Cardiac fibroblast (primary cell): ENCODE results near the gene CRP.

Experiments used
- DNase-seq, 2 donors: peaks; one replicate each; pipeline versions ENCODE4 v3.0.0 to v3.0.0-alpha.2; 2010; ENCODE audit warnings: low read depth in 2 of 2
- H3K4me3 ChIP-seq, 2 donors: replicated peaks in 1 of 2; 1 replicate in 1 of 2; 2 replicates in 1 of 2; pipeline ENCODE4 v1.5.1; 2011; ENCODE audit warnings: low read depth in 2 of 2, low read length in 2 of 2, mild to moderate bottlenecking in 2 of 2, moderate library complexity in 1 of 2
- TF ChIP-seq, protein P1 (sequence below): IDR thresholded peaks from one replicate; pipeline ENCODE4 v1.5.1; 2011; ENCODE audit warnings: low read depth, mild to moderate bottlenecking, low read length, inconsistent platforms

The CRP gene

DNA sequence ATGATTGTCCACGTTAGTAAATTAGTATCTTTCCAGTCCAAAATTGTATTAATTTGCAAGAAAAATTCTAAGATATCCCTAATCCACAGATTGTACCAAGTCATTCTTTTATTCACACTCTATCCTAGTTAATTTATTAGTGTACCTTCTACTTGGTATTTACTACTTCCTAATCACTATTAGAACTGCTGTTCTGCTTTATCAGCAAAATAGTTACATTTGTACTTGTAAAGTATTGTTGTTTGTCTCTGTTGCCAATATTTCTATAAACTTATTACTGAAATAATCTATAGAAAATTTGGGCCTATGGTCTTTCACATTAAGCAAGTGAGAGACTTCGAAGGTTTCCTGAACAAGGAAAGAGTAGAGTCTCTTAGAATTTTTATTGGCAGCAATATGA lies 5.6 kb upstream of the CRP start:
- no peak overlapping the region for H3K4me3 ChIP-seq
- DNase-seq: no peak
- TF ChIP-seq, protein P1, sequence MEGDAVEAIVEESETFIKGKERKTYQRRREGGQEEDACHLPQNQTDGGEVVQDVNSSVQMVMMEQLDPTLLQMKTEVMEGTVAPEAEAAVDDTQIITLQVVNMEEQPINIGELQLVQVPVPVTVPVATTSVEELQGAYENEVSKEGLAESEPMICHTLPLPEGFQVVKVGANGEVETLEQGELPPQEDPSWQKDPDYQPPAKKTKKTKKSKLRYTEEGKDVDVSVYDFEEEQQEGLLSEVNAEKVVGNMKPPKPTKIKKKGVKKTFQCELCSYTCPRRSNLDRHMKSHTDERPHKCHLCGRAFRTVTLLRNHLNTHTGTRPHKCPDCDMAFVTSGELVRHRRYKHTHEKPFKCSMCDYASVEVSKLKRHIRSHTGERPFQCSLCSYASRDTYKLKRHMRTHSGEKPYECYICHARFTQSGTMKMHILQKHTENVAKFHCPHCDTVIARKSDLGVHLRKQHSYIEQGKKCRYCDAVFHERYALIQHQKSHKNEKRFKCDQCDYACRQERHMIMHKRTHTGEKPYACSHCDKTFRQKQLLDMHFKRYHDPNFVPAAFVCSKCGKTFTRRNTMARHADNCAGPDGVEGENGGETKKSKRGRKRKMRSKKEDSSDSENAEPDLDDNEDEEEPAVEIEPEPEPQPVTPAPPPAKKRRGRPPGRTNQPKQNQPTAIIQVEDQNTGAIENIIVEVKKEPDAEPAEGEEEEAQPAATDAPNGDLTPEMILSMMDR: no peak

DNA sequence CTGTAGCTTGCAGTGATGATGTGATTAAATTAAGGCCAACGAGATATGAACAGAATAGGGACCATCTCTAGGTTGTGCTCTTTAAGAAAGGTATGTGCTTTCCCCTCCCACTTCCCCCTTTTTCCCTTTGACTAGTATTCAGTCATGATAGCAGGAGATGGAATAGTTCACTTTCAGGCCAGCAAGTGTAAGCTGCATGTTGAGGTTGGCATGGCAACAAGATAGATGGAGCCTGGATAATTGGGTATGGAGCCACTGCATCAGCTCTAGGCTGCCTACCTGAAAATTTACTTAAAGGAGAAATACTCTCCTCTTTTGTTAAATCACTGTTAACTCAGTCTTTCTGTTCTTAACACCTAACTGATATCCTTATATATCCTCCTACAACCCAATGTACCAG lies 1.5 kb upstream of the CRP start:
- DNase-seq: no peak
- no peak overlapping the region for H3K4me3 ChIP-seq
- TF ChIP-seq, protein P1: no peak

DNA sequence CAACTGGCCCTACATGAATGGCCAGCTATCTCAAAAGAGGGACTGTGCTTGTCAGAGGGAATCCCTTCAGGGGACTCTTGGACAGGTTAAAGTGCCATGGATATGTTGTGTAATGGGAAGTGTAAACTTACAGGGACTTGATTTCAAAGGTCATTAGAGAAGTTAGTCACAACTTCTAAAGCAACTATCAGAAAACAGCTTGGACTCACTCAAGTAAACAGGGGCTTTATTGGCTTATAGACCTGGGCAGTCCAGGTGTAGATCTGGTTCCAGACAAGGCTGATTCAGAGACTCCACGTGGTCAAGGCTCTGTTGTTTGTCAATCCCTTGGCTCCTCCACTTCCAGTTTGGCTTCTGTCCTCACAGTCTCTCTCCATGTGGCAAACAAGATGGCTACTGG lies 2.3 kb downstream of the CRP start:
- DNase-seq: no peak
- no peak overlapping the region for H3K4me3 ChIP-seq
- TF ChIP-seq, protein P1: no peak

DNA sequence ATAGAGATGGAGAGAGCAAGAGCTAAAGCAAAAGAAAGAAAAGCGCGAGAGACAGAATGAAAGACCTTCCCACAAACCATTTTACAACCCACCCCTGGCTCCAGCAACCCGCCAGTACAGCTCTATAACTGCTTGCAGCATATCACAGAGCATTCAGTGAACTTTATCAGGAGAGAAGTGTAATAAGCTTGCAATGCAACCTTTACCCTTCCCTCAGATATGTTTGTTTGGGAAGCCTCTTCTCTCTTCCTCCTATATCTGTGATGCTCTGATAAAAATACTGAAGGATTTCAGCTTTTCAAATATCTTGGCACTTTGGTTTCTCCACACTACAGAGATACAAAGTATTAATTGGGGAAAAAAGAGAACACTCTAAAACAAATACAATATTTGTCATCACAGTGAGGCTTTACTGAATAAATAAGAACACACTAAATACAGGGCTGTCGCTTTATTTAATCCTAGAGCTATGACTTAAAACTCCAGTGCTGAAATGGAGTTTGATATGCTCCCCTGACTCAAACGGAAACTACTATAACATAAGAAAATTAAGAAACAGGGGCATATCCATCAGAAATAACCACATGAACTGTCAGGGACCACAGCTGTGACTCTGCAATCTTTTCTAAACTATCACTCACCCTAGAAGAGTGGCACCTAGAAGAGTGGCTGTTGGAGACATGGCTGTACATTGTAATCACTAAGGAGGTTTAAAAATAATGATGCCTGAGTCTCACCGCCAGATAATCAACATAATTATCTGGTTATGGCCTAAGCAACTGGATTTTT lies 6.7 kb downstream of the CRP start:
- DNase-seq: peak in 1 of 2 donors; percentile 7
- H3K4me3 ChIP-seq: no peak overlapping the region
- TF ChIP-seq, protein P1: no peak

DNA sequence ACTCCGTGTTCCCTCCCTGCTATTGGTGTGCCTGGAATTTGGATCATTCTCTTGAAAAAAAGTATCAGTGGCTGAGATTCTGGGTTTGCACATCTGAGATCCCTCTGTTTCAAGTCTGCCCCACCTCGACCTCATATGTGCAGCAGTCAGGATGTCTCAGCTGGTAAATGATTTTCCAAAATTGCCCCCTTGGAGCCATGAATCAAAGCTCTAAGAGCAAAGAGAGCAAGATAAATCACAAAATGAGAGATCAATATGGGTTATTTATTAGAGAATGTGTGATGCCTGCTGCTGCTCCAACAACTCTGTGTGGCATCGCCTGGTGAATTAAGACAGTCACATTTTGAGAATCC lies 8.5 kb downstream of the CRP start:
- DNase-seq: no peak
- TF ChIP-seq, protein P1: no peak

DNA sequence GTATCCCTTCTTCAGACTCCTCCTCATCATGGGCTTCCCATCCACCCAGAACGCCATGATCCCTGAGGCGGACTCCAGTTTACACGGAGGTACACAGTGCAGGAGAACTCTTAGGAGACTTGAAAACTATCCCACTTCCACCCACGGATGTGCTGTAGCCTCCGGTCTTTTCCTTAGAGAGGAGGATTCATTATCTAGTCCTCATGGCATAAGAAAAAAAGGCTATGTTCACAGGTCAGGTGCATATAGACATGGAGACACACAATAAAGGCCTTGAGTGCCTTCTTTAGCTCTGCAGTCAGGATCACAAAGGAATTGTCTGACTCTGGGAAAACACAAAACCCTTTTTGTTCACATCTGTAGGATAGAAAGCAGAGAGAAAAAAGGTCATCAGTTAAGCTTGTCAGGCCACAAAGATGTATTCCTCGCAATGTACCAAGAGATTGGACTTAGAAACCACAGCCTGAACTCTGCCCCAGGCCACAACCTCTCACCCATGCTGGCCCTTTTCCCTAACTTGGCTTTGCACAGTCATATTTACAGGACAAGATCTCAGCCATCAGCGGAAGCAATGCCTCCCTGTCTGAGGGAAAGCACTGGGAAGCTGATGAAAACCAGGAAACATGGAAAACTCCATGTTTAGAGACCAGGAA lies 9.0 kb downstream of the CRP start:
- TF ChIP-seq, protein P1: no peak
- H3K4me3 ChIP-seq: no peak overlapping the region
- DNase-seq: no peak

More for the DNA sequence above, 8.5 kb downstream of the CRP start:
- no peak overlapping the region for H3K4me3 ChIP-seq

DNA sequence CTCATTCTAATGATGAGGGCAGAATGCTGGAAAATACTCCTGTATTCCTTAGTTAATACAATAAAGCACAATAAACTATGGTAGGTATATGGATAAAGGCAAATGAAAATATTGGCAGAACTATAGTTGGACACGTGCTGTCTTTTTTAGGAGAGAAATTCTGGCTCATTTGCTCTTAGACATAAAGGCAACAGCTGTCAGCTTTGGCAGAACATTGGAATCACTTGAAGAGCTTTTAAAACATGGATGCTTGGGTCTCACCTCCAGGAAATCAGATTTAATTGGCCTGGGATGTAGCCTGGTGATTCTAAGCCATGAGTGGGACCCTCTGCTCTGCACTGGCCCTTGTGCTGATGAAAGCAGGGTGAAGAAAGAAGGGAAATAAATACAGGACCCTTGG lies 9.9 kb downstream of the CRP start:
- H3K4me3 ChIP-seq: no peak overlapping the region
- TF ChIP-seq, protein P1: no peak
- no peak for DNase-seq
